Measurements from ENCODE around the gene DSG1.
"Not testable (repeated sequence)": the region's sequence is repeated elsewhere in the genome, so short reads cannot be mapped to it uniquely, and the experiment has no call there.

DSG1 gene

GRCh38 chr18:31317860-31318259, at the start of gene DSG1:
Gene DSG1 (plus strand): TSS chr18:31318160. CDS start chr18:31318301, 141 bp downstream.
- no peak for DNase-seq (ENCODE audit: low read depth, low spot score)

- no peak for DNase-seq (ENCODE audit: low read depth, low spot score)
Measured at GRCh38 chr18:31268985-31269406, 49.0 kb upstream of the DSG1 start.

GRCh38 chr18:31269566-31269965, 48.4 kb upstream of the DSG1 start:
- DNase-seq (ENCODE audit: low read depth, low spot score), result no peak

- no peak for DNase-seq (ENCODE audit: low read depth, low spot score)
Measured at GRCh38 chr18:31270578-31270977, 47.4 kb upstream of the DSG1 start.

- no peak for DNase-seq (ENCODE audit: low read depth, low spot score)
Measured at GRCh38 chr18:31273812-31274527, 44.0 kb upstream of the DSG1 start.

- no peak for DNase-seq (ENCODE audit: low read depth, low spot score)
Measured at GRCh38 chr18:31274931-31275330, 43.0 kb upstream of the DSG1 start.

- DNase-seq (ENCODE audit: low read depth, low spot score), result no peak
Measured at GRCh38 chr18:31275722-31276463, 42.1 kb upstream of the DSG1 start.

- peak; percentile 66 for DNase-seq (ENCODE audit: low read depth, low spot score)
Measured at GRCh38 chr18:31278609-31279071, 39.3 kb upstream of the DSG1 start.

GRCh38 chr18:31280502-31280901, 37.5 kb upstream of the DSG1 start:
- DNase-seq (ENCODE audit: low read depth, low spot score), result no peak

- no peak for DNase-seq (ENCODE audit: low read depth, low spot score)
Measured at GRCh38 chr18:31281437-31281836, 36.5 kb upstream of the DSG1 start.

GRCh38 chr18:31289446-31289845, 28.5 kb upstream of the DSG1 start:
- not testable (repeated sequence) for DNase-seq (ENCODE audit: low read depth, low spot score)

GRCh38 chr18:31291688-31292087, 26.3 kb upstream of the DSG1 start:
- no peak for DNase-seq (ENCODE audit: low read depth, low spot score)

GRCh38 chr18:31294199-31294747, 23.7 kb upstream of the DSG1 start:
- peak; percentile 48 for DNase-seq (ENCODE audit: low read depth, low spot score)

- DNase-seq (ENCODE audit: low read depth, low spot score), result no peak
Measured at GRCh38 chr18:31297248-31297647, 20.7 kb upstream of the DSG1 start.

GRCh38 chr18:31301201-31301655, 16.7 kb upstream of the DSG1 start:
- DNase-seq (ENCODE audit: low read depth, low spot score), result peak; percentile 19

GRCh38 chr18:31302991-31303390, 15.0 kb upstream of the DSG1 start:
- no peak for DNase-seq (ENCODE audit: low read depth, low spot score)

GRCh38 chr18:31303771-31304170, 14.2 kb upstream of the DSG1 start:
- DNase-seq (ENCODE audit: low read depth, low spot score), result no peak

- DNase-seq (ENCODE audit: low read depth, low spot score), result no peak
Measured at GRCh38 chr18:31309115-31309514, 8.8 kb upstream of the DSG1 start.

GRCh38 chr18:31316974-31317373, 986 bp upstream of the DSG1 start:
- DNase-seq (ENCODE audit: low read depth, low spot score), result no peak

GRCh38 chr18:31321719-31322118, 3.8 kb downstream of the DSG1 start:
- no peak for DNase-seq (ENCODE audit: low read depth, low spot score)

- no peak for DNase-seq (ENCODE audit: low read depth, low spot score)
Measured at GRCh38 chr18:31325051-31325450, 7.1 kb downstream of the DSG1 start.

GRCh38 chr18:31329787-31330438, 12.0 kb downstream of the DSG1 start:
- no peak for DNase-seq (ENCODE audit: low read depth, low spot score)
